ENCODE results near the gene EXOC7.

GRCh38 chr17:76131692-76132573 is 28.3 kb upstream of the EXOC7 start:
- TF ChIP-seq POLR2AphosphoS5 (IDR thresholded peaks at IDR 0.05) = no peak
- TF ChIP-seq, protein P1, sequence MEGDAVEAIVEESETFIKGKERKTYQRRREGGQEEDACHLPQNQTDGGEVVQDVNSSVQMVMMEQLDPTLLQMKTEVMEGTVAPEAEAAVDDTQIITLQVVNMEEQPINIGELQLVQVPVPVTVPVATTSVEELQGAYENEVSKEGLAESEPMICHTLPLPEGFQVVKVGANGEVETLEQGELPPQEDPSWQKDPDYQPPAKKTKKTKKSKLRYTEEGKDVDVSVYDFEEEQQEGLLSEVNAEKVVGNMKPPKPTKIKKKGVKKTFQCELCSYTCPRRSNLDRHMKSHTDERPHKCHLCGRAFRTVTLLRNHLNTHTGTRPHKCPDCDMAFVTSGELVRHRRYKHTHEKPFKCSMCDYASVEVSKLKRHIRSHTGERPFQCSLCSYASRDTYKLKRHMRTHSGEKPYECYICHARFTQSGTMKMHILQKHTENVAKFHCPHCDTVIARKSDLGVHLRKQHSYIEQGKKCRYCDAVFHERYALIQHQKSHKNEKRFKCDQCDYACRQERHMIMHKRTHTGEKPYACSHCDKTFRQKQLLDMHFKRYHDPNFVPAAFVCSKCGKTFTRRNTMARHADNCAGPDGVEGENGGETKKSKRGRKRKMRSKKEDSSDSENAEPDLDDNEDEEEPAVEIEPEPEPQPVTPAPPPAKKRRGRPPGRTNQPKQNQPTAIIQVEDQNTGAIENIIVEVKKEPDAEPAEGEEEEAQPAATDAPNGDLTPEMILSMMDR (IDR thresholded peaks at IDR 0.05 in 8 of 11, conservative IDR thresholded peaks at IDR 0.05 in 3 of 11) = no peak
